22Rv1 (cell line): ENCODE results near the gene ENPP1.
A peak's percentile ranks its signal among the peaks of the same experiment; 100 is the strongest.

Experiments used
- H3K27ac ChIP-seq: fragments of 450-650 bp; 2 replicates; pipeline ENCODE4 v1.5.1; 2017
- CTCF ChIP-seq: fragments of 450-650 bp; IDR thresholded peaks from 2 replicates; pipeline ENCODE4 v1.5.1; 2017; ENCODE audit warnings: mild to moderate bottlenecking
- ZFX ChIP-seq: fragments of 450-650 bp; IDR thresholded peaks from 2 replicates; pipeline ENCODE4 v1.6.1; 2017; ENCODE audit warnings: antibody characterized with exemption, borderline replicate concordance

ENPP1 gene

GRCh38 chr6:131802347-131802746, 5.5 kb upstream of the ENPP1 start:
- TF ChIP-seq CTCF (no peak), ZFX (no peak)

GRCh38 chr6:131803007-131803769, 4.6 kb upstream of the ENPP1 start:
- no peak overlapping the region for H3K27ac ChIP-seq
- no peak for TF ChIP-seq ZFX
- no peak for TF ChIP-seq CTCF

More at GRCh38 chr6:131802347-131802746, 5.5 kb upstream of the ENPP1 start:
- H3K27ac ChIP-seq: no peak overlapping the region

DNA sequence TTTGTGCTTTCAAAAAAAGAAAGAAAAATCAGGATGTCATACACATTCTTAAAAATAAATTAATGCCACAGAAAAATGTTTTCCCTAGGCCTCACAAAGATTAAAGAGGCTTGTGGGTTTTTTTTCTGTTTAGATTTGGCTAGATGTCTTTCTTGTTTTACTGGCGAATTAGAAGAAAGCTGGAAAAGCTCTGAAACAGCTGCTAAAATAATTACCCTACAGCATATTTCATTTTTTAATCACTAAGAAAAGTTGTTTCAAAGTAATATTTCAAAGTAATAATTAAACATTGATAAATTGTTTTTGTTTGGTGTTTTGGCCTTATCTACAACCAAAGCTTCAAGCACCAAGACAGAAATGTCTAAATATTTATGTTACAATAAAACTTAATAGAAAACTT, 3.7 kb upstream of the ENPP1 start:
- TF ChIP-seq CTCF (no peak), ZFX (no peak)
- H3K27ac ChIP-seq: no peak overlapping the region

- TF ChIP-seq ZFX: no peak
- no peak for TF ChIP-seq CTCF
- H3K27ac ChIP-seq: no peak overlapping the region
Measured at GRCh38 chr6:131807321-131807643, 538 bp upstream of the ENPP1 start.

- H3K27ac ChIP-seq: peak overlapping the region; percentile 38; the same call in 1 of the 2 replicates
- TF ChIP-seq ZFX: no peak
- no peak for TF ChIP-seq CTCF
Measured at GRCh38 chr6:131808460-131809269, 845 bp downstream of the ENPP1 start.

DNA sequence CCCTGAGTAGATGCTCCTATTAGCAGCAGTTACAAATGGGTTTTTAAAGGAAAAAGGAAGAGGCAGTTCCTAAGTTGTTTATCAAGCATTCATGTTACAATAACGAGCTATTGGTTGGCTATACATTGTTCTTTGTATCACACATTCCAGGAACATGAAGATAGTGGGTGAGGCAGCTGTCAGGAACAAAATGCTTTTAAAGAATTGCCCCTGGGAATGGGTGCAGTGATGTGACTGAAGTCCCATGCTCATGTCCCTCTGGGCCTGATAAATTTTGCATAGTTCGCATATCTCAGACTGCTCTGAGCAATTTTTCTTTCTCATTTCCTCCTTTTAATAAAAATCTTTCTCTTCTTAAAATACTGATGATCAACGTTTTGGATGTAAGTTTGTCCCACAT, 3.7 kb downstream of the ENPP1 start:
- TF ChIP-seq ZFX (no peak), CTCF (no peak)
- no peak overlapping the region for H3K27ac ChIP-seq

DNA sequence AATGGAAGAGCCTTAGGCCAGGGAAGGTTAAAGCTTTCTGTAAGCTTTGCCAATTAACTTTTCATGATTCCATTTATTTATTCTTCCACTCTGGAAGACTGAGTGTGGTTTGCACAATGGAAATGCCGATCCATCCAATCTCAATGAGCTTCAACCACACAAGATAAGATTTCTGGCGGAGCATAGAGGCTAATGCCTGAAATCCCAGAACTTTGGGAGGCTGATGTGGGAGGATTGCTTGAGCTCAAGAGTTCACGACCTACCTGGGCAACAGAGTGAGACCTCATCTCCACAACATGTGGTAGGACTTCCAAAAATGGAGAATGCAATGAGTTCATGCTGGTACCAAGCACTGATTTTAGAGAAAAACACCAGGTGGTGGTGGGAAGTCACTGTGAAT, 6.2 kb downstream of the ENPP1 start:
- TF ChIP-seq CTCF: no peak
- no peak for TF ChIP-seq ZFX
- no peak overlapping the region for H3K27ac ChIP-seq
